Lower lobe of right lung (tissue), 2 donors: ENCODE data around the gene SLC25A11. TPM values are rescaled to one million over a fixed set of nuclear protein-coding genes. Genes with fewer than 3 reads are reported as not detected.
"Not testable (repeated sequence)": the region's sequence is repeated elsewhere in the genome, so short reads cannot be mapped to it uniquely, and the experiment has no call there.

Experiments
- ATAC-seq, 2 donors: fragments of 200-7000 bp; cut with Tn5 transposase; one replicate each; pipeline ENCODE4 v1.9.1; 2020 to 2022; ENCODE audit warnings: mild to moderate bottlenecking in 2 of 2, moderate library complexity in 2 of 2
- DNase-seq: peaks from one replicate; pipeline ENCODE4 v3.0.0-alpha.2; 2020
- H3K27ac ChIP-seq: fragments of 200-600 bp; one replicate; pipeline ENCODE4 v1.8.0; 2022
- H3K27me3 ChIP-seq: fragments of 200-600 bp; one replicate; pipeline ENCODE4 v1.8.0; 2022; ENCODE audit warnings: low read depth
- H3K36me3 ChIP-seq: fragments of 200-600 bp; one replicate; pipeline ENCODE4 v1.8.0; 2022; ENCODE audit warnings: mild to moderate bottlenecking
- H3K4me1 ChIP-seq: fragments of 200-600 bp; one replicate; pipeline ENCODE4 v1.8.0; 2022
- H3K4me3 ChIP-seq: fragments of 200-600 bp; one replicate; pipeline ENCODE4 v1.8.0; 2022; ENCODE audit warnings: mild to moderate bottlenecking
- H3K9me3 ChIP-seq: fragments of 200-600 bp; one replicate; pipeline ENCODE4 v1.8.0; 2022
- intact Hi-C: fragments of 100-400 bp; cut with DNase I; formaldehyde crosslinking; loops from one replicate; pipeline ENCODE4 v1.11.0; 2022
- total RNA-seq: library from RNA; stranded (reverse); fragmentation: NEBNext Ultra II Directional; extraction: Animal tissue kit (Norgen Biotek cat#: 25700); gene quantifications from one replicate; pipeline ENCODE4 v1.2.1, GENCODE V29; 2021
- TF ChIP-seq, protein P1 (sequence below): fragments of 200-600 bp; IDR thresholded peaks from one replicate; pipeline ENCODE4 v1.8.0; 2022; ENCODE audit warnings: antibody characterized with exemption, mild to moderate bottlenecking
- donor health status: DM: no; HTN: yes; CAD: no; lungs with severe emphysema.

The SLC25A11 gene
- total RNA-seq, 1 donor from 2014 or later = 59.9 TPM

DNA sequence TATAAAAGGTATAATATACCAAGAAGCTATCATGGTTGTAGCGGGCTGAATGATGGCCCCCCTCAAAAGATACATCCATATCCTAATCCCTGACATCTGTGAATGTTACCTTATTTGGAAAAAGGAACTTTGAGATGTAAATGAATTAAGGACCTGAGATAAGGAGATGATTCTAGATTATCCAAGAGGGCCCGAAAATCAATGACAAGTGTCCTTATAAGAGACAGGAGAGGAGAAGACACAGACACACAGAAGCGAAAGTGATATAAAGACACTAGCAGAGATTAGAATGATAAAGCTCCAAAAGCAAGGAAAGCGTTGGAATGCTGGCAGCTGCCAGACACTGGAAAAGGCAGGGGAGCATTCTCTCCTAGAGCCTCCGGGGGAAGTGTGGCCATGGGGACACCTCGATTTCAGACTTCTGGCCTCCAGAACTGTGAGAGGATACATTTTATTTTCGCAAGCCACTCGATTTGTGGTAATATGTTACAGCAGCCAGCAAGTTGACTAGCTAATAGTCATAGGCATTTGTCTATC is 20.3 kb downstream of the SLC25A11 start:
- DNase-seq (peak; percentile 9), ATAC-seq (no peak)
- Histone ChIP-seq H3K9me3 (no peaks in the 10 kb centered on the region), H3K4me3 (no peak overlapping the region), H3K27ac (no peak overlapping the region), H3K27me3 (no peaks in the 10 kb centered on the region), H3K4me1 (peaks cover 11% of the 10 kb centered on the region), H3K36me3 (no peaks in the 10 kb centered on the region)
- TF ChIP-seq, protein P1, sequence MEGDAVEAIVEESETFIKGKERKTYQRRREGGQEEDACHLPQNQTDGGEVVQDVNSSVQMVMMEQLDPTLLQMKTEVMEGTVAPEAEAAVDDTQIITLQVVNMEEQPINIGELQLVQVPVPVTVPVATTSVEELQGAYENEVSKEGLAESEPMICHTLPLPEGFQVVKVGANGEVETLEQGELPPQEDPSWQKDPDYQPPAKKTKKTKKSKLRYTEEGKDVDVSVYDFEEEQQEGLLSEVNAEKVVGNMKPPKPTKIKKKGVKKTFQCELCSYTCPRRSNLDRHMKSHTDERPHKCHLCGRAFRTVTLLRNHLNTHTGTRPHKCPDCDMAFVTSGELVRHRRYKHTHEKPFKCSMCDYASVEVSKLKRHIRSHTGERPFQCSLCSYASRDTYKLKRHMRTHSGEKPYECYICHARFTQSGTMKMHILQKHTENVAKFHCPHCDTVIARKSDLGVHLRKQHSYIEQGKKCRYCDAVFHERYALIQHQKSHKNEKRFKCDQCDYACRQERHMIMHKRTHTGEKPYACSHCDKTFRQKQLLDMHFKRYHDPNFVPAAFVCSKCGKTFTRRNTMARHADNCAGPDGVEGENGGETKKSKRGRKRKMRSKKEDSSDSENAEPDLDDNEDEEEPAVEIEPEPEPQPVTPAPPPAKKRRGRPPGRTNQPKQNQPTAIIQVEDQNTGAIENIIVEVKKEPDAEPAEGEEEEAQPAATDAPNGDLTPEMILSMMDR = no peak
- intact Hi-C loops = no loop called here

DNA sequence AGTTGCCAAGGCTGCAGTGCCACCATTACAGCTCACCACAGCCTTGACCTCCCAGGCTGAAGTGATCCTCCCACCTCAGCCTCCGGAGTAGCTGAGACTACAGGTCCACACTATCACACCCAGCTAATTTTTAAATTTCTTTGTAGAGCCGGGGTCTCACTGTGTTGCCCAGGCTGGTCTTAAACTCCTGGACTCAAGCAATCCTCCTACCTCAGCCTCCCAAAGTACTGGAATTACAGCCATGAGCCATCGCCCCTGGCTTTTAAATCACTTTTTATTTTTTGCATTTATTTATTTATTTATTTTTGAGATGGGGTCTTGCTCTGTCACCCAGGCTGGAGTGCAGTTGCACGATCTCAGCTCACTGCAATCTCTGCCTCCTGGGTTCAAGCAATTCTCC is 25.3 kb downstream of the SLC25A11 start:
- intact Hi-C loops, ATAC-seq, H3K9me3 ChIP-seq, H3K27ac ChIP-seq, H3K4me3 ChIP-seq, H3K4me1 ChIP-seq, DNase-seq, H3K27me3 ChIP-seq, H3K36me3 ChIP-seq: not testable (repeated sequence)

DNA sequence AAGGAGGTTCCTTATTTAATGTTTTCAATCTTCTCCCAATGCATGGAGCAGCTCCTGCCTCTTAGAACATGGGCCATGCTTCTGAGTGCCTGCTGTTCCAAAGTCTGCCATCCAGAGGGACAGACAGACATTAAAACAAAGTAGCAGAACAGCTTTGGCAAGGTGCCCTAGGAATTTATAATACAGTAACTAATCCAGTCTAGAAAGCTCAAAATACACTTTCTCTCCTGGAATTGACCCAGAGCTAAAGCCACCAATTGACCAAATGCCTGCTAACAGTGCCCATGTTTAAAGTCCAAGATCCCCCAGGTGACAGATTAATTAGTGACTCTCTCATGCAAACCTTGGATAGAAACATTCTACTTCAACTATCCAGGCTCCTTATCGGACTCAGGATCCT is 25.9 kb downstream of the SLC25A11 start:
- no peak for DNase-seq
- no peak for ATAC-seq
- H3K36me3 ChIP-seq = no peaks in the 10 kb centered on the region
- no peak overlapping the region for H3K27ac ChIP-seq
- peaks cover 6% of the 10 kb centered on the region for H3K4me1 ChIP-seq
- TF ChIP-seq, protein P1 = no peak
- no peaks in the 10 kb centered on the region for H3K9me3 ChIP-seq
- intact Hi-C loops = no loop called here
- H3K4me3 ChIP-seq = no peak overlapping the region
- H3K27me3 ChIP-seq = no peaks in the 10 kb centered on the region

DNA sequence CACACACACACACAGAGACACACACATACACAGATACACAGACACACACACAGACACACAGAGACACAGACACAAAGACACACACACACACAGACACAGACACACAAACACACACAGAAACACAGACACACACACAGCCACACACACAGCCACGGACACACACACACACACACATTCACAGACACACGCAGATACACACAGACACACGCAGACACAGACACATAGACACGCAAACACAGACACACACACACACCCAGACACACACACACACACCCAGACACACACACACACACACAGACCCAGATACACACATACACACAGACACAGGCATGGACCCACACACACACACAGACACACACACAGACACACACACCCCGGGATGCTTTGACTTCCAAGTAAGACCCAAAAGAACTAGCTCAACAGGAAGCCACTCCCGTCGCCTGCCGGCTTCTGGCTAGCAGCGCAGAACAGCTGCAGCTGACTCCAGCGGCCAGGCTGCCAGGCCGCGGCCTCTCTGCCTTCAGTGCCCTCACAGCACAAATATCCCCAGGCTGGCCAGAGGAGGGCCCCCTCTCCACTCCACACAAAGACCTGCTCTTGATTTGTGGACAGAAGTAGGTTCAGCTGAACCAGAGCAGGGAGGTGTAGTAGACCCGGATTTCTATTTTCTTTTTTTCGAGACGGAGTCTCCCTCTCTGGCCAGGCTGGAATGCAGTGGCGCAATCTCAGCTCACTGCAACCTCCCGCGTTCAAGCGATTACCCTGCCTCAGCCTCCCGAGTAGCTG is 30.9 kb downstream of the SLC25A11 start:
- Histone ChIP-seq H3K4me1 (peaks cover 6% of the 10 kb centered on the region), H3K9me3 (no peaks in the 10 kb centered on the region), H3K27ac (peak overlapping the region; percentile 77), H3K36me3 (no peaks in the 10 kb centered on the region), H3K4me3 (no peak overlapping the region), H3K27me3 (no peaks in the 10 kb centered on the region)
- ATAC-seq (peak; percentile 97 to 98), DNase-seq (peak; percentile 92)
- intact Hi-C loops = no loop called here
- TF ChIP-seq, protein P1 = peak; percentile 91

DNA sequence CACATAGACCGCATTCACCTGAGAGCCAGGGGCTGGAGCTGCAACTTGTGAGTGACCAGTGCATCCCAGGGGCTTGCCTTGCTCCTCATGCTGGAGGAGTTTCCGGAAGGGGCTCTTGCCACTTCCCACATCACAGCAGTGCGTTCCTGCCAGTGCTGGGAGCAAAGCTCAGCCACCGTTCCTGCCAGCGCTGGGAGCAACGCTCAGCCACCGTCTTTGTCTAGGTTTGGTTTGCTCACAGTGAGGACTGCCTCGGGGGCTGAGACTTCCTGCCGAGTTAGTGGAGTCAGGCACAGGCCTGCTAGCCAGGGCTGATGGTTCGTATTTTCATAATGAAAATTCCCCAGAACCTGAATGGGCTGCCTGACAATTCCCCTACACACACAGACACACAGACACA is 31.5 kb downstream of the SLC25A11 start:
- Histone ChIP-seq H3K4me3 (no peak overlapping the region), H3K36me3 (no peaks in the 10 kb centered on the region), H3K27ac (peak overlapping the region; percentile 18), H3K9me3 (no peaks in the 10 kb centered on the region), H3K27me3 (no peaks in the 10 kb centered on the region), H3K4me1 (peaks cover 9% of the 10 kb centered on the region)
- ATAC-seq = no peak
- peak; percentile 34 for DNase-seq
- intact Hi-C loops = no loop called here
- TF ChIP-seq, protein P1 = no peak

DNA sequence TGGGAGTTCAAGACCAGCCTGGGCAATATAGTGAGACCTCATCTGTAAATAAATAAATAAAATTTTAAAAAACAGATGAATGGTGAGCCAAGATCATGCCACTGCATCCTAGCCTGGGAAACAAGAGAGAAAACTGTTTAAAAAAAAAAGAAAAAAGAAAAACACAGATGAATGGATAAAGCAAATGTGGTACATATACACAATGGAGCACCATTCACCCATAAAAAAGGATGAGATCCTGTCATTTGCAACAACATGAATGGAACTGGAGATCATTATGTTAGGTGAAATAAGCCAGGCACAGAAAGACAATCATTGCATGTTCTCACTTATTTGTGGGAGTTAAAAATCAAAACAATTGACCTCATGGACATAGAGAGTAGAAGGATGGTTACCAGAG is 33.2 kb downstream of the SLC25A11 start:
- ATAC-seq, H3K4me3 ChIP-seq, H3K27me3 ChIP-seq, intact Hi-C loops, H3K27ac ChIP-seq, DNase-seq, H3K9me3 ChIP-seq, H3K36me3 ChIP-seq: not testable (repeated sequence)
- H3K4me1 ChIP-seq = peaks cover 22% of the 10 kb centered on the region
